Coronary artery (tissue), 2 donors: ENCODE data around the gene EVC2.

Source experiments
- DNase-seq: peaks from one replicate; pipeline ENCODE4 v3.0.0-alpha.2; 2017; ENCODE audit warnings: low spot score
- H3K27ac ChIP-seq, 2 donors: fragments of 200-600 bp; sonication (generic); one replicate each; pipeline ENCODE4 v1.5.1; 2016 to 2019
- H3K4me3 ChIP-seq: fragments of 200-600 bp; sonication (generic); 2 replicates; pipeline ENCODE4 v1.5.1; 2016; ENCODE audit warnings: mild to moderate bottlenecking, moderate library complexity
- TF ChIP-seq, protein P1 (sequence below): fragments of 200-600 bp; sonication (generic); IDR thresholded peaks from one replicate; pipeline ENCODE4 v1.5.1; 2019; ENCODE audit warnings: antibody characterized with exemption

Gene EVC2

DNA sequence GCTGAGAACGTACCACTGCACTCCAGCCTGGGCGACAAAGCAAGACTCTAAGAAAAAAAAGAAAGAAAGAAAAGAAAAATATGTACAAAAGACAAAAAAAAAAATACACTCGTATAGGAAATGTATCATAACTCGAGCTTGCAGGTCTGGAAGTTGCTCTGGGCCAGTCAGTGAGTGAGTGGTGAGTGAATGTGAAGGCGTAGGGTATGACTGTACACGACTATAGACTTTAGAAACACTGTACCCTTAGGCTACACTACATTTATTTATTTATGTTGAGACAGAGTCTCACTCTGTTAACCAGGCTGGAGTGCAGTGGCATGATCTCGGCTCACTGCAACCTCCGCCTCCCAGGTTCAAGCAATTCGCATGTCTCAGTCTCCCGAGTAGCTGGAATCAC, 29.4 kb downstream of the EVC2 start:
- H3K27ac ChIP-seq, result no peak overlapping the region
- DNase-seq, result no peak
- TF ChIP-seq, protein P1, sequence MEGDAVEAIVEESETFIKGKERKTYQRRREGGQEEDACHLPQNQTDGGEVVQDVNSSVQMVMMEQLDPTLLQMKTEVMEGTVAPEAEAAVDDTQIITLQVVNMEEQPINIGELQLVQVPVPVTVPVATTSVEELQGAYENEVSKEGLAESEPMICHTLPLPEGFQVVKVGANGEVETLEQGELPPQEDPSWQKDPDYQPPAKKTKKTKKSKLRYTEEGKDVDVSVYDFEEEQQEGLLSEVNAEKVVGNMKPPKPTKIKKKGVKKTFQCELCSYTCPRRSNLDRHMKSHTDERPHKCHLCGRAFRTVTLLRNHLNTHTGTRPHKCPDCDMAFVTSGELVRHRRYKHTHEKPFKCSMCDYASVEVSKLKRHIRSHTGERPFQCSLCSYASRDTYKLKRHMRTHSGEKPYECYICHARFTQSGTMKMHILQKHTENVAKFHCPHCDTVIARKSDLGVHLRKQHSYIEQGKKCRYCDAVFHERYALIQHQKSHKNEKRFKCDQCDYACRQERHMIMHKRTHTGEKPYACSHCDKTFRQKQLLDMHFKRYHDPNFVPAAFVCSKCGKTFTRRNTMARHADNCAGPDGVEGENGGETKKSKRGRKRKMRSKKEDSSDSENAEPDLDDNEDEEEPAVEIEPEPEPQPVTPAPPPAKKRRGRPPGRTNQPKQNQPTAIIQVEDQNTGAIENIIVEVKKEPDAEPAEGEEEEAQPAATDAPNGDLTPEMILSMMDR, result no peak
- no peak overlapping the region for H3K4me3 ChIP-seq

DNA sequence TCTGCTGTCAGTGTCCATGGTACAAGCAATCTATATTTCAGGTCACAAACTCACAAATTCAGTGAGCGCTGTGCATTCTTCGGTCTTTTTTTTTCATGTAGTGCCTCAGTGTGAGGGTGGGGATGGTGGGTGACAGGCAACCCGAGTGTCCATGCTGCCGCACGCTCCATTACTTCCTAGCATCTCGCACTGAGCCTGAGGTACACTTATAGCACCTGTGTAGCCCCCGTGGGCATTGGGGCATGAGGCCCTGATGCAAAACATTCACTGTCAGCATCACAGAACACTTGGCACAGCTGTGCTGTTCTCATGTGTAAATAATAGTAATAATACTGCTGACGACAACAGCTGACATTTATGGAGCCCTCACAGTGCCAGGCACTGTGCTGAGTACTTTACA, 31.6 kb downstream of the EVC2 start:
- Histone ChIP-seq H3K4me3 (no peak overlapping the region), H3K27ac (no peak overlapping the region)
- no peak for DNase-seq
- TF ChIP-seq, protein P1, result no peak

DNA sequence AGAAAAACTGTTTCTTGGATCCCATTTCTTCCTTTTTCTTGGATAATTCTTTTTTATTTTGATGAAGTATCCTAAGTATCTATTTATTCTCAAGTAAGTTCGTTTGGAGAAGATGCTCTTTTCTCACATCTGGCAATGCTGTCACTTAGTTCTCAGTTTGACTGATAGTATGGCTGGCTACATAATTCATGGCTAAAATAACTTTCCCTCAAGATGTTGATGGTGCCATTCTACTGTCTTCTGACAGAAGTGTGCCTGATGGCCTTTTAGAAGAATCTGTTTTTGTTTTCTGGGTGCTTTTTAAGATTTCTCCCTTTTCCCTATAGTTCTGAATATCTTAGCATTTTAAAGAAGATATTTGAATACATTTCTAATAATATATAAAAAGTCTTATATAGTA, 41.6 kb downstream of the EVC2 start:
- no peak for DNase-seq
- Histone ChIP-seq H3K4me3 (no peak overlapping the region), H3K27ac (no peak overlapping the region)
- TF ChIP-seq, protein P1, result no peak

DNA sequence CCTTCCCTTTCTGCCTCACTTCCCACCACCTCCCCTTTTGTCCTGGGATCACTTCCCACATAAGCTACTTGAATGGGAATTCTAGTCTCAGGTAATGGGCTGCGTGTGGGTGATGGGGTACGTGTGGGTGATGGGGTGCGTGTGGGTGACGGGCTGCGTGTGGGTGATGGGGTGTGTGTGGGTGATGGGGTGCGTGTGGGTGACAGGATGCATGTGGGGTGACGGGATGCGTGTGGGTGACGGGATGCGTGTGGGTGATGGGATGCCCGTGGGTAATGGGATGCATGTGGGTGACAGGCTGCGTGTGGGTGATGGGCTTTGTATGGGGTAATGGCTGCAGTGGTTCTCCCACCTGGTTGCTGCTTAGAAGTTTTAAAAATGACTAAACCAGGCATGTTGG, 43.6 kb downstream of the EVC2 start:
- Histone ChIP-seq H3K27ac (no peak overlapping the region), H3K4me3 (no peak overlapping the region)
- DNase-seq, result no peak
- TF ChIP-seq, protein P1, result no peak

DNA sequence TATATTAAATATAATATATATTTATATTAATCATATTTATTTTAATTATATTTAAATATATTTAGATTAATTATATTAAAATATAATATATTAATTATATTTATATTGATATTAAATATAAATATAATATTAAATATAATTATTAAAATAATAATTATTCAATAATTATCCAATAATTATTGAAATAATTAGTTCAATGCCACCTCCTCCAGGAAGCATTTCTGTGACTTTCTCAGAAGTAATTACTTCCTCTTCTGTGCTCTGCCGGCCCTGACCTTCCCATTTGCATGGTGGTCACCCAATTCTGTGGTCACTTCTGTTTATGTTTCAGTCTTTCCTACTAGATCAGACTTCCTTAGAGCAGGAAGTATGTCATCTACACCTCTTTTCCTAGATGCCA, 45.8 kb downstream of the EVC2 start:
- Histone ChIP-seq H3K27ac (no peak overlapping the region), H3K4me3 (no peak overlapping the region)
- TF ChIP-seq, protein P1, result no peak
- no peak for DNase-seq

DNA sequence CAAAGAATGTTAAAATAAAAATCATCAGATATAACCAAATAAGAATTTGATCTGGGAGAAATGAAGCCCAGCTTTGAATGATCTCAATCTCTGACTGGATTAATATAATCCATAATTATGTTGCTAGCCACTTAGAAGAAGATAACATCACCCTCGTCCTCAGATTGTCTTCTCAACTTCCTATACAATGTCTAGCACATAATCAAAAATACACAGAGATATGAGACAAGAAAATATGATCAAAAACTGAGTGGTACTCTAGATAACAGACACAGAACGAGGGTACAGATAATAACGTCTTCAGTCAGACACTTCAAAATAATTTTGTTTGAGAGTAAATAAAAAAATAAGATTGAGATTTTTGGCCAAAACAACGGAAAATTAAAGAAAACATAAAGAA, 47.1 kb downstream of the EVC2 start:
- TF ChIP-seq, protein P1, result no peak
- Histone ChIP-seq H3K27ac (no peak overlapping the region), H3K4me3 (no peak overlapping the region)
- no peak for DNase-seq

DNA sequence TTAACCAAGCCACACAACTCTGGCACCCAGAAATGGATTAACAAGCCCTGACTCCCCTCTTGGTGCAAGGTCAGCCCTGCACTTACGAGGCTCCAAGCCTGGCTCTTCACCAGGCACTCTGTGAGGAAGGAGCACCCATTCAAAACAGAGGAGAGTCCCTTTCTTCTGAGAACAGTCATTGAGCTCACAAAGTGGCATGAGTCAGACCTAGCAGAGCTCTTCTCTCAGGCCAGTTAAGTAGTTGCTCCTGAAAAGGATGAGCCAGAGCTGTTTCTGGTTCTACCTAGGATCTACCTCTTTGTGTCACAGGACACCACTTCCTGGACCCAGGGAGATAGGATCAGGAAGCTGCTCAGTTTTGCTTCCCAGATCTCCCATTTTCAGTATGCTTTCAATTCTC, 48.2 kb downstream of the EVC2 start:
- TF ChIP-seq, protein P1, result no peak
- no peak for DNase-seq
- H3K27ac ChIP-seq, result no peak overlapping the region
- no peak overlapping the region for H3K4me3 ChIP-seq
